Calu3 (cell line): ENCODE measurements around the gene CNNM1. TPM values are rescaled to one million over a fixed set of nuclear protein-coding genes. Genes with fewer than 3 reads are reported as not detected.

Source experiments
- BruUV-seq: library from RNA; stranded (reverse); fragments of 400-500 nt; replicated peaks from 2 replicates; lab custom pipeline; 2021; lab: Mats Ljungman, UMichigan
- CTCF ChIA-PET: fragments of 300-600 bp; sonication (Branson Sonifier 250); formaldehyde crosslinking; loops from one replicate; lab custom pipeline; 2022; ENCODE audit warnings: antibody characterized with exemption; lab: Charles Lee
- DNase-seq: peaks from one replicate; pipeline ENCODE4 v3.0.0; 2022
- H3K27ac Mint-ChIP-seq: one replicate; pipeline ENCODE4 v1.8.0; 2022; ENCODE audit warnings: mixed read lengths; ENCODE audit not compliant: unreplicated experiment
- H3K27me3 Mint-ChIP-seq: one replicate; pipeline ENCODE4 v1.8.0; 2022; ENCODE audit warnings: mixed read lengths; ENCODE audit not compliant: unreplicated experiment
- H3K36me3 Mint-ChIP-seq: one replicate; pipeline ENCODE4 v1.8.0; 2022; ENCODE audit warnings: mild to moderate bottlenecking, moderate library complexity, mixed read lengths; ENCODE audit not compliant: insufficient read depth, unreplicated experiment
- H3K4me1 Mint-ChIP-seq: one replicate; pipeline ENCODE4 v1.8.0; 2022; ENCODE audit warnings: mild to moderate bottlenecking, low read depth, mixed read lengths; ENCODE audit not compliant: unreplicated experiment
- H3K4me3 Mint-ChIP-seq: one replicate; pipeline ENCODE4 v1.8.0; 2022; ENCODE audit warnings: mild to moderate bottlenecking, low read depth, moderate library complexity, mixed read lengths; ENCODE audit not compliant: unreplicated experiment
- H3K9me3 Mint-ChIP-seq: one replicate; pipeline ENCODE4 v1.8.0; 2022; ENCODE audit warnings: low read depth, mixed read lengths; ENCODE audit not compliant: unreplicated experiment
- intact Hi-C: fragments of 100-400 bp; cut with micrococcal nuclease; formaldehyde crosslinking; loops from one replicate; pipeline ENCODE4 v1.10.0; 2022; ENCODE audit not compliant: unreplicated experiment
- total RNA-seq: library from RNA; stranded (reverse); gene quantifications from 2 replicates; pipeline ENCODE4 v1.2.3, GENCODE V29; 2022
- TF ChIP-seq, protein P1 (sequence below): fragments of 200-600 bp; IDR thresholded peaks from one replicate; pipeline ENCODE4 v1.8.0; 2022; ENCODE audit warnings: antibody characterized with exemption; ENCODE audit not compliant: unreplicated experiment

CNNM1 gene
- total RNA-seq, 1 experiment from 2014 or later = 5.8 TPM

DNA sequence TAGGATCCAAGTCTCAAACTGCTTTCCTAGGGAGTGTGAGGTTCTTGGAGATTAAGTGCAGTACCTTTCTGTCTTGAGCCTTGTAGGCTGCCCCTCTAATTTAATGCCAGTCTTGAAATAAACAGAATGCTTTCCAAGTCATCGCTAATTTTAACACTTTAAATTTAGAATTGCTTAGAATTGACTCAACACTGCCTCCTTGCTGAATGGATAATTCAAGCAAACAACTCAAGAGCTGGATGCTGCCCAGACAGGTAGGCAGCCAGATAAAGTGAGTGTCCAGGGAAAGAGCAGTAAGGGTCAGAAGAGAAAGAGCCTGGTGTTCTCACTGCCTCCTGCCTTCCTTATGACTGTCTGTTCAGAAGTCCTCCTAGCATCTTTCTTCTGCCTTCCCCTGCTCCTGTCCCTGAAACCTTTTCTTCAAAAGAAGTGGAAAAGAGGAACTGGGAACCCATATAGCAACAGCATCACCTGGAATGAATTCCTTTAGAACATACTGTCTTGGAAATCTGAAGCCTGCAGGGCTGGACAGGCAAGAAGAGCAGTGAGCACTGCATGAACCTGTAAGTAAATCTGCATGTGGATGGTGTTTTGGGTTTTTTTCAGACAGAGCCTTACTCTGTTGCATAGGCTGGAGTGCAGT lies 104.3 kb downstream of the CNNM1 start:
- Mint-ChIP-seq H3K36me3 (peaks cover 30% of the 10 kb centered on the region), H3K9me3 (no peaks in the 10 kb centered on the region), H3K27ac (no peak overlapping the region), H3K27me3 (no peaks in the 10 kb centered on the region), H3K4me1 (peaks cover 11% of the 10 kb centered on the region), H3K4me3 (no peak overlapping the region)
- DNase-seq = no peak
- CTCF ChIA-PET = no interaction called here
- no TSS peak for BruUV-seq
- TF ChIP-seq, protein P1, sequence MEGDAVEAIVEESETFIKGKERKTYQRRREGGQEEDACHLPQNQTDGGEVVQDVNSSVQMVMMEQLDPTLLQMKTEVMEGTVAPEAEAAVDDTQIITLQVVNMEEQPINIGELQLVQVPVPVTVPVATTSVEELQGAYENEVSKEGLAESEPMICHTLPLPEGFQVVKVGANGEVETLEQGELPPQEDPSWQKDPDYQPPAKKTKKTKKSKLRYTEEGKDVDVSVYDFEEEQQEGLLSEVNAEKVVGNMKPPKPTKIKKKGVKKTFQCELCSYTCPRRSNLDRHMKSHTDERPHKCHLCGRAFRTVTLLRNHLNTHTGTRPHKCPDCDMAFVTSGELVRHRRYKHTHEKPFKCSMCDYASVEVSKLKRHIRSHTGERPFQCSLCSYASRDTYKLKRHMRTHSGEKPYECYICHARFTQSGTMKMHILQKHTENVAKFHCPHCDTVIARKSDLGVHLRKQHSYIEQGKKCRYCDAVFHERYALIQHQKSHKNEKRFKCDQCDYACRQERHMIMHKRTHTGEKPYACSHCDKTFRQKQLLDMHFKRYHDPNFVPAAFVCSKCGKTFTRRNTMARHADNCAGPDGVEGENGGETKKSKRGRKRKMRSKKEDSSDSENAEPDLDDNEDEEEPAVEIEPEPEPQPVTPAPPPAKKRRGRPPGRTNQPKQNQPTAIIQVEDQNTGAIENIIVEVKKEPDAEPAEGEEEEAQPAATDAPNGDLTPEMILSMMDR = no peak
- intact Hi-C loops = loop anchor here (5.0 kb wide), 1 partner anchor 109 kb away; no protein-coding TSS in a partner anchor

DNA sequence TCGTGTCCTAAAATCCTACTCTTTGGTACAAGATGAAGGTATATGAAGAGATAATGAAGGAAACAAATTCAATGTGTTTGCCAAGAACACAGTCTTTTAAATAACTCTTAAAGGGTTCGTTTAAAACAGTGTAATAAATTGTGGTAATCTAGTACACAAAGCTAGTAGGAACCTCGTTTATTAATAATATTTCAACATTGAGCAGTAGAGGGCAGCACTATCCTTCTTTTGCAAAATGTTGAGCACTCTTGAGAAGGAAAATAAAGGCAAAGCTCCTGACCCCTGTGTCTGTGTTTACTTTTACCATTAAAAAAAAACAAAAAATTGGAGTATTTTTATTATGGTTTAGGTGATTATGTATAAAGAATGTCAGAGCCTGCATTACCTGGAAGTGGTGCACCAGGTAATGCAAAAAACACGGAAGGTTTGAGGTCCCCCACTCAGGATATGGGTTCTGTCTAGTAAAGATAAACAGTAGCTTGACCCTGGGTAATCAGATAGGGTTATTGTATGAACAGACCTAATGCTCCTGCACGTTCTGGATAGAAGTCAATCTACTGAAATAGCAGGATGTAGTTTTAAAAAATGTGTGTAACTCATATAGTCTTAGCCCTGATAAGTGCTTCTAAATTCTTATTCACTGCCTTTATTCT lies 107.0 kb downstream of the CNNM1 start:
- BruUV-seq = no TSS peak
- DNase-seq = peak; percentile 6
- TF ChIP-seq, protein P1 = peak; percentile 26
- no peak overlapping the region for H3K4me3 Mint-ChIP-seq
- no peaks in the 10 kb centered on the region for H3K4me1 Mint-ChIP-seq
- H3K27me3 Mint-ChIP-seq = no peaks in the 10 kb centered on the region
- intact Hi-C loops = loop anchor here (1.0 to 5.0 kb wide), 2 partner anchors 176 to 276 kb away; no protein-coding TSS in a partner anchor
- no peaks in the 10 kb centered on the region for H3K9me3 Mint-ChIP-seq
- no peak overlapping the region for H3K27ac Mint-ChIP-seq
- peaks cover 5% of the 10 kb centered on the region for H3K36me3 Mint-ChIP-seq
- CTCF ChIA-PET = interaction anchor here (0.6 to 1.2 kb wide), 4 partner anchors 45 to 184 kb away, joined by 3 to 5 read pairs (median 4); partner anchors contain the start of gene SLC25A28

DNA sequence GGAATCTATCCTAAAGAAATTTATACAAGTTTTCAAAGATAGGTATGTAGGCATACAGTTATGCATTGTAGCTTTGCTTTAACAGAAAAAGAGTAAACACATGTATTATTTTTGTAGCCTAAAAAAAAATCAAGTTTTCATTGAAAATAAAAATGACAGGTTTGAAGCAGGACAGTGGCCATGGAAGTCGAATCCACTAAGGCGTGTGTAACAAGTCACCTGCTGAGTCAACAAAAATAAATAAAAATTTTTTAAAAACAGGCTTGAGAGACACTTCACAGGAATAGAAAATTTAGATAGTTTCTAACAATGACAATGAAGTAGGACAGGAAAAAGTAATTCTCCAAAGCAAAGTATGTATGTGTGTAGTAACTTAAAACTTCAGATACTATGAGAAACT lies 109.7 kb downstream of the CNNM1 start:
- H3K27ac Mint-ChIP-seq = no peak overlapping the region

DNA sequence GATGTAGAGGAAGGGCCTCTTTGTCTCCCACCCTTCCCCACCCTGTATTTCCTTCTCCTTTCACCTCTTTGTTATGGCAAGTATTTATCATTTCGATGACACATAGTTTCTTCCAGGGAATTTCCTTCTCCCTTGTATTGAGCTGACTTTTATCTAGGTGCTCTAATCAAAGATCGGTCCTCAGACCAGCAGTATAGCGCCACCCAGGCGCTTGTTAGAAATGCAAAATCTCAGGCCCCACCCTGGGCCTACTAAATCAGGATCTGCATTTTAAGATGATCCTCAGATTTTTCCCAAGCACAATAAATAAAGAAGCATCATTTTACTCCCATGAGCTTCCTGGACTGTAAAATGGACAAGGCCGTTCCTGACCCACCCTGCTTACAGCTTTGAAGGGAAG lies 113.2 kb downstream of the CNNM1 start:
- Mint-ChIP-seq H3K4me3 (no peak overlapping the region), H3K4me1 (no peaks in the 10 kb centered on the region), H3K9me3 (no peaks in the 10 kb centered on the region), H3K27ac (no peak overlapping the region), H3K36me3 (no peaks in the 10 kb centered on the region), H3K27me3 (peaks cover 13% of the 10 kb centered on the region)
- TF ChIP-seq, protein P1 = no peak
- CTCF ChIA-PET = no interaction called here
- no TSS peak for BruUV-seq
- intact Hi-C loops = no loop called here
- DNase-seq = no peak

More for the DNA sequence above, 109.7 kb downstream of the CNNM1 start:
- Mint-ChIP-seq H3K4me3 (no peak overlapping the region), H3K36me3 (no peaks in the 10 kb centered on the region), H3K4me1 (no peaks in the 10 kb centered on the region), H3K27me3 (no peaks in the 10 kb centered on the region), H3K9me3 (no peaks in the 10 kb centered on the region)
- intact Hi-C loops = loop anchor here (5.0 kb wide), 1 partner anchor 273 kb away; no protein-coding TSS in a partner anchor
- TF ChIP-seq, protein P1 = no peak
- DNase-seq = no peak
- CTCF ChIA-PET = no interaction called here
- no TSS peak for BruUV-seq
